UCSD-AML1 (cell line): ENCODE results near the gene AATK.
"Not testable (repeated sequence)": the region's sequence is repeated elsewhere in the genome, so short reads cannot be mapped to it uniquely, and the experiment has no call there.

ENCODE experiments used
- DNase-seq: peaks from one replicate; lab custom pipeline; 2025; ENCODE audit not compliant: unreplicated experiment; lab: John Stamatoyannopoulos, UW

The AATK gene

GRCh38 chr17:81161972-81162371 lies 4.0 kb downstream of the AATK start:
- no peak for DNase-seq

- DNase-seq, result no peak
Observed at GRCh38 chr17:81161536-81161935, 4.5 kb downstream of the AATK start.

GRCh38 chr17:81160747-81161453 lies 5.1 kb downstream of the AATK start:
- peak; percentile 26 for DNase-seq

- DNase-seq, result peak; percentile 68
Observed at GRCh38 chr17:81160306-81160705, 5.7 kb downstream of the AATK start.

- DNase-seq, result peak; percentile 59
Observed at GRCh38 chr17:81159611-81160265, 6.3 kb downstream of the AATK start.

GRCh38 chr17:81158688-81159590 lies 7.1 kb downstream of the AATK start:
- DNase-seq, result no peak

GRCh38 chr17:81157848-81158687 lies 8.0 kb downstream of the AATK start:
- no peak for DNase-seq

- DNase-seq, result no peak
Observed at GRCh38 chr17:81156866-81157805, 8.9 kb downstream of the AATK start.

GRCh38 chr17:81154961-81155360 lies 11.1 kb downstream of the AATK start:
- no peak for DNase-seq

GRCh38 chr17:81154016-81154415 lies 12.0 kb downstream of the AATK start:
- DNase-seq, result not testable (repeated sequence)

GRCh38 chr17:81153340-81153803 lies 12.6 kb downstream of the AATK start:
- no peak for DNase-seq

- DNase-seq, result no peak
Observed at GRCh38 chr17:81152288-81152828, 13.7 kb downstream of the AATK start.

GRCh38 chr17:81151278-81151677 lies 14.7 kb downstream of the AATK start:
- DNase-seq, result no peak

GRCh38 chr17:81150377-81151077 lies 15.5 kb downstream of the AATK start:
- DNase-seq, result peak; percentile 29

GRCh38 chr17:81148986-81149533 lies 17.0 kb downstream of the AATK start:
- no peak for DNase-seq

- no peak for DNase-seq
Observed at GRCh38 chr17:81148571-81148970, 17.4 kb downstream of the AATK start.

GRCh38 chr17:81147701-81148100 lies 18.3 kb downstream of the AATK start:
- DNase-seq, result no peak

- not testable (repeated sequence) for DNase-seq
Observed at GRCh38 chr17:81146208-81146607, 19.8 kb downstream of the AATK start.
